SK-N-SH treated with all-trans-retinoic acid at 6 μM for 48 hours (cell line): ENCODE results near the gene PTPRD.

Experiments used
- ARNTL ChIP-seq: fragments of 450-650 bp; formaldehyde crosslinking; IDR thresholded peaks from 2 replicates; pipeline ENCODE4 v1.5.0; 2020; ENCODE audit warnings: low read depth, mild to moderate bottlenecking, moderate library complexity, borderline replicate concordance
- BACH2 ChIP-seq: fragments of 250-450 bp; sonication (Bioruptor Pico); IDR thresholded peaks from 2 replicates; pipeline ENCODE4 v1.9.0; 2021; ENCODE audit warnings: mild to moderate bottlenecking, borderline replicate concordance
- CSRNP3 ChIP-seq: fragments of 250-450 bp; sonication (Bioruptor Pico); IDR thresholded peaks from 2 replicates; pipeline ENCODE4 v1.5.1; 2021; ENCODE audit warnings: mild to moderate bottlenecking, moderate library complexity
- ESRRG ChIP-seq: fragments of 250-450 bp; sonication (Bioruptor Pico); IDR thresholded peaks from 2 replicates; pipeline ENCODE4 v1.6.1; 2021; ENCODE audit warnings: mild to moderate bottlenecking
- POU6F1 ChIP-seq: fragments of 250-450 bp; sonication (Bioruptor Pico); IDR thresholded peaks from 2 replicates; pipeline ENCODE4 v1.8.0; 2021; ENCODE audit warnings: low read depth, mild to moderate bottlenecking, moderate library complexity, borderline replicate concordance
- RARB ChIP-seq: fragments of 250-450 bp; sonication (Bioruptor Pico); IDR thresholded peaks from 2 replicates; pipeline ENCODE4 v1.8.0; 2021; ENCODE audit warnings: mild to moderate bottlenecking, moderate library complexity
- TSHZ2 ChIP-seq: fragments of 250-450 bp; sonication (Bioruptor Pico); IDR thresholded peaks from 2 replicates; pipeline ENCODE4 v1.5.0; 2020; ENCODE audit warnings: mild to moderate bottlenecking, moderate library complexity
- ZFP3 ChIP-seq: fragments of 250-450 bp; sonication (Bioruptor Pico); IDR thresholded peaks from 2 replicates; pipeline ENCODE4 v1.5.0; 2020; ENCODE audit warnings: mild to moderate bottlenecking, moderate library complexity
- ZFP30 ChIP-seq: fragments of 450-650 bp; formaldehyde crosslinking; IDR thresholded peaks from 2 replicates; pipeline ENCODE4 v1.5.0; 2022; ENCODE audit warnings: mild to moderate bottlenecking, moderate library complexity
- TF ChIP-seq, protein P1 (sequence below): fragments of 250-450 bp; sonication (Bioruptor Pico); IDR thresholded peaks from 2 replicates; pipeline ENCODE4 v1.8.0; 2020; ENCODE audit warnings: mild to moderate bottlenecking, moderate library complexity, borderline replicate concordance

DNA sequence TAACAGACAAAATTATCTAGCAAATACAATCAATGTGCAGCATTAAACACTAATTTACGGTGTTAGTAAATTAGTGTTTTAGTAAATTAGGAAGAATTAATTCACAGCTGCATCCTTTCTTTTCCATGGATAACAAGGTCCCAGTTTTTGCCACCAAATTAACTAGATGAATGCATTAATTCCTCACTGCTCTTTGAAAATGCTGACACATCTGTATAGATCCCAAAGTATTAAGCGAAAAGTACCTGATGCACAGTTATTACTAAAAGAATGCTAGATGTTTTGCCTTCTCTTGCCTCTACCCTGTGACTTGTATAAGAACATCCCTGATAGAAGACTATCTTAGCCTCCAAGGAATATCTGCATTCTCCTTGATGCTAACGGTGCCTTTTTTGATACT, 2200.5 kb downstream of the PTPRD start:
- TF ChIP-seq ARNTL (CRISPR knock-in tag) (no peak), ZFP30 (CRISPR knock-in tag) (no peak), TSHZ2 (CRISPR knock-in tag) (no peak), ZFP3 (CRISPR knock-in tag) (no peak), POU6F1 (CRISPR knock-in tag) (no peak), RARB (CRISPR knock-in tag) (no peak), CSRNP3 (no peak), ESRRG (CRISPR knock-in tag) (no peak), BACH2 (no peak)
- TF ChIP-seq, protein P1, sequence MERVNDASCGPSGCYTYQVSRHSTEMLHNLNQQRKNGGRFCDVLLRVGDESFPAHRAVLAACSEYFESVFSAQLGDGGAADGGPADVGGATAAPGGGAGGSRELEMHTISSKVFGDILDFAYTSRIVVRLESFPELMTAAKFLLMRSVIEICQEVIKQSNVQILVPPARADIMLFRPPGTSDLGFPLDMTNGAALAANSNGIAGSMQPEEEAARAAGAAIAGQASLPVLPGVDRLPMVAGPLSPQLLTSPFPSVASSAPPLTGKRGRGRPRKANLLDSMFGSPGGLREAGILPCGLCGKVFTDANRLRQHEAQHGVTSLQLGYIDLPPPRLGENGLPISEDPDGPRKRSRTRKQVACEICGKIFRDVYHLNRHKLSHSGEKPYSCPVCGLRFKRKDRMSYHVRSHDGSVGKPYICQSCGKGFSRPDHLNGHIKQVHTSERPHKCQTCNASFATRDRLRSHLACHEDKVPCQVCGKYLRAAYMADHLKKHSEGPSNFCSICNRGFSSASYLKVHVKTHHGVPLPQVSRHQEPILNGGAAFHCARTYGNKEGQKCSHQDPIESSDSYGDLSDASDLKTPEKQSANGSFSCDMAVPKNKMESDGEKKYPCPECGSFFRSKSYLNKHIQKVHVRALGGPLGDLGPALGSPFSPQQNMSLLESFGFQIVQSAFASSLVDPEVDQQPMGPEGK (CRISPR knock-in tag), result no peak
